Measurements from ENCODE around the gene PDE9A.
"Not testable (repeated sequence)": the region's sequence is repeated elsewhere in the genome, so short reads cannot be mapped to it uniquely, and the experiment has no call there.

The PDE9A gene

DNA sequence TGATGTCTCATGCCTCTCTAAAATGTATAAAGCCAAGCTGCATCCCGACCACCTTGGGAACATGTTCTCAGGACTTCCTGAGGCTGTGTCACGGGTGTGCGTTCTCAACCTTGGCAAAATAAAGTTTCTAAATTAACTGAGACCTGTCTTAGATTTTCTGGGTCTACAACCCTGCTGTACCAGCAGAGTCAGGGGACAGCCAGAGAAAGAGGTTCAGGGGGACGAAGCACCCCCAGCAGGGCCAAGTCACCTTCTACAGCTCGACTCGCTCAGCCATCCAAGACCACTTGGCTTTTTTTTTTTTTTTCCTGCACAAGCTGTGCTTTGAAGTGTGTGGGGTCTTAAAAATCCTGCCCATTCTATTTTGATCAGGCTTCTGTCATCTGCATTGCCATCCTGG, 28.5 kb upstream of the PDE9A start:
- DNase-seq, result no peak

DNA sequence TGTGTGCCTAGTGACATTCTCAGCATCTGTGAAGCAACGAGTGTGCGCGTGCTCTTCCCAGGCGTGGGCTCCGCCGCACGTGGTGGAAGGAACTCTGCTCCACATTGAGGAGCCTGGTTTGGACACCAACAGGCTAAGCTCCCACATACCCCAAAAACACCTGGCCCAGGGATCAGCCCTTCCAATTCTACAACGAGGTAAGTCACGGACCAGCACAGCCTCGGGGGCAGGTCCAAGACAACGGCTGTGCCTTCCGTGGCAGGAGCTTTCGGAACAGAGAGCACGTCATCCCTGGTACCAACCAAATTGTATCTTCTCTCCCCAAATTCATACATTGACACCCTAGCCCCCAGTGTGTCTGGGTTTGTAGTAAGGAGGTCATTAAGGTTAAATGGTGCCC, 27.2 kb upstream of the PDE9A start:
- DNase-seq, result no peak

DNA sequence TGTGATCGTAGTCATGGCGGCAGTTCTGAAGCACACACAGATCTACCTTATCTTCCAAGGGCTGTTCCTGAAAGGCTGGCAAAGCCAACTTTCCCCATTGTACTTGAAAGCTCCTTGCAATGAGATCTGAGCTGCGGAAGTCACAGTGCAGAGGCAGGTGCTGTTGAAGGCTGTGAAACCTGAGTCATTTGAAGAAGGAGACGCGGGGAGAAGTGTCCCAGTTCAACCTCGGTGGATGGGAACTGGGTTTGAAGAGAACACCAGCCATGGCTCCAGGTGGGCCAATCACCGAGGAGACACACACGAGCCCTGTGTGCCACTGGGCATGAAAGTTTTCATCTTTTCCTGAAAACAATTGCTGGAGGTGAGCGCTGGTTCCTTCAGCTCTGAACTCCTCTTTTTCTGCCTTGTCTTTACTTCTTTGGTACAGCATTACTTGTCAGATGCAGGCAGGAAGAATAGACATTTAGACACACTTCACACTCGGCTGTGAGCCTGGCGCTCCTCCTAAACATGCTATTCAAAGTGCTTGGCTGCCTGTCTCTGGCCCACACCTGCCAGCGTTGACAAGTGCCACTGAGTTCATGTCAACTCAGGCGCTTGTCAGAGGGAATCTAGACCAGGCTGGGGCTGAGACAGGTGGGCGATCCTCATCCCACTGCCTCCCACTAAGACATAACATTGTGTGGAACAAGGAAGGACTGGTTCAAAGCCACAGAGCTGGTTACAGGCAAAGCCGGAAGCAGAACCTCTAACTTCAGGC, 25.7 kb upstream of the PDE9A start:
- no peak for DNase-seq

DNA sequence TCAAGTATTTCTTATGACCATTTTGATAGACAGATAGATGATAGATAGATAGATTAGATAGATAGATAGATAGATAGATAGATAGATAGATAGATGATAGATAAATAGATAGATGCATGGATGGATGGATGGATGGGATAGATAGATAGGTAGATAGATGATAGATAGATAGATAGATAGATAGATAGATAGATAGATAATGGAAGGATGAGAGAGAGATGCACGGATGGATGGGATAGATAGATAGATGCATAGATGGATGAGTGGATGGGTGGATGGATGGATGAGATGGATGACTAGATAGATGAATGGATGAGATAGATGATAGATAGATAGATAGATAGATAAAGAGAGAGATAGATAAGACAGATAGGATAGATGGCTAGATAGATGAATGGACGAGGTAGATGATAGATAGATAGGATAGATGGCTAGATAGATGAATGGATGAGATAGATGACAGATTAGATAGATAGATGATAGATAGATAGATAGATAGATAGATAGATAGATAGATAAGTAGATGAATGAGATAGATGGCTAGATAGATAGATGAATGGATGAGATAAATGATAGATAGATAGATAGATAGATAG, 24.9 kb upstream of the PDE9A start:
- DNase-seq, result not testable (repeated sequence)

DNA sequence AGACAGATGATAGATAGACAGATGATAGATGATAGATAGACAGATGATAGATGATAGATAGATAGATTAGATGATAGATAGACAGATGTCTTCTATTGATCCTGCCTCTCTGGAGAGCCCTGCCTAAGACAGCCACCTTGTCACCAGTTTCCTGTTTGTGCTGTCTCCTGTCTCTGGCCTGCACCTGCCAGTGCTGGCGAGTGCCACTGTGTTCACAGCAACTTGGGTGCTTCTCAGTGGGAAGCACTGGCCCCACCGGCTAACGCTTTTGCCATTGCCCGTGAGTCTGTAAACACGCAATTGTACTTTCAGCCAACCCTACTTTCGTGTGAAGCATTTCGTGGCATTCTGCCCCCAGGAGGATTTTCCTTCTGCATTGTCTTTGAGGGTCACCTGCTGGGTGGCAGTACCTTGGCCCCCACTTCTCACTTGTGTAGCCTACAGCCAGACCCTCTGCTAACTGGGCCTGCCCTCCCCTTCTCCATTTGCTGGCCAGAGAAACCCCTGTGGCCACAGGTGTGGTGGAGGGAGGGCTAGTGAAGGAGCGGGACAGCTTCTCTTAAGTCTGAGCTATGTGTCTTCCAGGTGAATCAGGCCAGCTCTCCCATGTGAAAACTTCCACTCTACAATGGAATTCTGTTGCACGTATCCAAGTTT, 23.4 kb upstream of the PDE9A start:
- no peak for DNase-seq

DNA sequence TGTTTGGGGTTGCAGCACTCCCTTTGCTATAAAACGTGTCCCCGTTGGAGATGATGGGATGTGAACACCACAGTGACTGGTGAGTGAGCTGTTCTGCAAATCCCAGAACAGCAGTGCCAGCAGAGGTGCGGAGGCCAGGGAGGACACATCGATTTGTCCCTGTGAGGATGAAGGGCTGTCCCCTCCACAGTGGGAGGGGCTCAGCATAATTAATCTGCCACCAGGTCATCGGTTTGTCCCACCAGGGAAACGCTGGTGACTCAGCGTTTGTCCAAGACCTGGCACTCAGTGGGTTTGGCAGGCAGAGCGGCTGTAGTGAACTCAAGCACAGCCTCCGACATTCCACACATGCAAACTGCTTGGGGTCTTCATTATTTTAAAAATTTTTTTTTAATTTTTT, 22.8 kb upstream of the PDE9A start:
- DNase-seq, result no peak

DNA sequence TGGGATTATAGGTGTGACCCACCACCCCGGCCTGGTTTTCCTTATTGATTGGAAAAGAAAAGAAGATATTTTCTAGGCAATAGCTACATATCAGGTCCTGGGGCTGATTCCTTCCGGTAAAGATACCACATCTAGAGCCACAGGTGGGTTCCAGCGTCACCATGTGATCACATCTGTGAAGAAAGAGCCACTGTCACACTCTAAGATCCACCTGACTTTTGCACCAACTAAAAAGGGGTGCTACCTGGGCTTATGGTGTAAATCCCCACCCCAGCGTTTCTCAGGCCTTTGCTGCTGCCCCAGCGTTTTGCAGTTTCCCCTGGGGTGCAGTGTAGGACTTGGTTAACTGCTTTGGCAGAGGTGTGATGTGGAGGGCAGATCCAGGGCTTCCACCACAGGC, 22.3 kb upstream of the PDE9A start:
- DNase-seq, result no peak

DNA sequence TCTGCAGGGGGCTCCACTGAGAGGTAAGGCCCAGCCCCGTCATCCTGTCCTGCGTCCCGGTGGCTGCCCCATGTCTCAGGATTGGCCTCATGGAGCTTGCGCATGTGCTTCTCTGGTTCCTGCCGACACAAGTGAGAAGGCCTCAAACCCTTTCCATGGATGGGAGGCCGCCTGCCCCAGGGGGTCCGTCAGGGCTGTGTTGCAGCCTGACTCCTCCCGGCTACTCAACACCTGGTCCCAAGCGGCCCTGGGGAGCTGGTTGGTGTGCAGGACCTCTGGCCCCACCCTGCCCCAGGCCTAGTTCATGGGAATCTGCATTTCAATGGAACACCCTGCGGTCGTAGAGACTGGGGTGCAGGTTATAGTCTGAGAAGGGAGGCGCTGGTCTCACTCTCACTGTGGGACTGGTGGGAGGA, 21.1 kb upstream of the PDE9A start:
- DNase-seq, result no peak

DNA sequence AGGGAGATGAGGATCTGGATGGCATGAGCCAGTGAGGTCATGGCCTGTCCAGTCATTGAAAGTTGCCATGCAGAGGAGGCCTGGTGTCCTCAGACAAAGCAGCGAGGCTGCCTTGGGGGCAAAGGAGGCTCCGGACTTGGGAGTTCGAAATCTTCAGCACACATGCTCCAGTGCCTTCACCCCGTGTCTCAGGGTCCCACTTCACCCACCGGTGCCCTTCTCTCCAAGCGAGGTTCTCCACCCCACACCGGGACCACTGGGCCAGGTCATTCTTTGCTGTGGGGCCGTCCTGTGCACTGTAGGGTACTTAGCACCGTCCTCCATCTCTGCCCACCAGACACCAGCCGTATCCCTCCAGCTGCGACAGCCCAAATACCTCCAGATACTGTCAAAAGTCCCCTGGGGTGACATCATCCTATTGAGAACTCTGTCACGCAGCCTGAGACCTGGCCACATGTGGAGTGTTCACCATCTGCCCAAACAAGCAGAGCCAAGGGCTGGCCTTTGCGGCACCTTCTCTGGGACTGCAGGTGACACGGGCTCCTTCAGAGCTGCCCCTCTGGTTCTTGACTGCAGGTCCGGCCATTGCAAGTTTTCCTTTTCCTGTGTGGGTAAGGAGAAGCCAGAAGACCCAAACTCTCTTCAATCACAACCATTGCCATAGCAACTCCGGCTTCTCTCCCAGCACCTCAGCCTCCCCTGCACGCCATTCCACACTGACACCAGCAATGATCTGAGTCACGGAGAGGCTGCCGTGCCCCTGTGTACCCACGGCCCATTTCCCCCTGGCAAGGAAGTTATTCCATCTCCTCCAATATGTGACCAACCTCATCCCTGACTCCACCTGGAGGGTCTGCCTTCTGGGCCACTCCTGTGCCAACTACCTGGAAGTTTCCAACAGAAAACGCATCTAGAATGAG, 20.4 kb upstream of the PDE9A start:
- DNase-seq, result no peak

DNA sequence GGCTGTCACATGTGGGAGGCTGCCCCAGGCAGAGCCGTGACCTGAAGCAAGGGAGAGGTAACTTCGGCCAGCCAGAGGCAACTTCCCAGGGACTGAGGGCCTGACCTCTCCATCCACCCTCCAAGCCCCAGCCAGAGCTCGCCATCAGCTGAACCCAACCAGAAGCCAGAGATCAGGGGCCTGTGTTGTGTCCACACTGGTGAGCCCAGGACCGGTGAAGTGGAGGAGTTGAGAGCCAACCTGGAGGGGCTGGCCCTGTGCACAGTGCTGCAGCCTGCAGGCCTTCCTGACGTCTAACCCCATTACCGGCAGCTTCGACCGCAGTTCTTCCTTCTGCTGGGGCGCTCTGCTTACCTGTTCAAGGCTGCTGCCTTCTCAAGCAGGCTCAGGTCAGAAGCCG, 19.6 kb upstream of the PDE9A start:
- no peak for DNase-seq

DNA sequence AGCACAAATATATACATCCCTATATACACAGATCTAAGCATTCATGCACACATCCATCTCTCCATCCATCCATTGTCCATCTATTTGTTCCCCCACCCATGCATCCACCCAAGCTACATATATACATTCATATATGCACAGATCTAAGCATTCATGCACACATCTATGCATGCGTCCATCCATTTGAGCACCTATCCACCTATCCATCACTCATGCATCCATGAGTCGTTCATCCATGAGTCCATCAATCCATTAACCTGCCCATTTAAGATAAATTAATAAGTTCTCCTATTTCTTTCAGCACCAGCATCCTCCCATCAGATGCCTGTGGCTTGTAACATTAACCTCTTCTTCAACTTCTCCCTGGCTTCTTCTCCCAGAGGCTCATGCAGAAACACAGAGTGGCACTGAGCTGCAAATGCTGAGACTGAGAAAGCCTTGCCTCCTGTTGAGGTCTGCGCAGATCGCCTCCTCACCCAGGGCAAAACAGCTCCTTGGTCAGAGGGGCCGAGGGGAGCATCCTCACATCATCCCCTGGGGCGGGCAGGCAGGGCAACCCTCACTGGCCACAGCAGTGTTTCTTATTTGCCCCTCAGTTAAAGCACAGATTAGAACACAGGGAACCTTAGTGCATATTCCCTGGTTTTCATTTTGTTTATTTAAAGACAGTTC, 17.4 kb upstream of the PDE9A start:
- DNase-seq, result no peak

DNA sequence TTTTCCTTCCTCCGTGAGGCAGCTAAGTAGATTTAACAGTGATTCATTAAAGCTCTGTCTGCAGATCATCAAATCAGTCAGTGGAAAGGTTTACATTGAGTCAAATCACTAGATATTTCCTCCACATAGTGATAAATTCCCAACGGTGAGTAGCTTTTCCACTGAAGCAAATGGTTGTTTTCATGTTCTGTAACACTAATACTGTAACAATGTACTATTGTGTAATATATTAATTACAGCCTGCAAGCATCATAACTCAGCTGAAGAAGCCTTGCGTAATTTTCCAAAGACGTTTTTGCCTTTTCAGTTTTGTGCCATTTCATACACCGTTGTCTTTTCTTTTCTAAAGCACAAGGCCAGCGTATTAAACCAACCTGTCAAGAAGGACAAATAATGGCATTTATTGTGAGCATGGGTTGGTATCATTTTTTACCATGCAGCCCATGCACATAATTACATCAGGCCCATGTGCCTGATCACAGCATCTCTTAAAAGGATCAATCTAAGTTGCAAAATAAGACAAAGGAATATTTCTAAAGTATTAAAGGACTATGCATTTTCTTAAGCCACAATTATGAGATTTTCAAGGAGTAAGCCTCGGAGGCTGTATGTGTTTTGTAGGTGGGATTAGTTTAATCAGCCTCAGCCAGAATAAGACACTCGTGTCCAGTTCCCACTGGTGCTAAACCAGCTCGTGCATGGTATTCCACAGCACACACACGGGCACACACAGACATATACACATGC, 16.7 kb upstream of the PDE9A start:
- no peak for DNase-seq

DNA sequence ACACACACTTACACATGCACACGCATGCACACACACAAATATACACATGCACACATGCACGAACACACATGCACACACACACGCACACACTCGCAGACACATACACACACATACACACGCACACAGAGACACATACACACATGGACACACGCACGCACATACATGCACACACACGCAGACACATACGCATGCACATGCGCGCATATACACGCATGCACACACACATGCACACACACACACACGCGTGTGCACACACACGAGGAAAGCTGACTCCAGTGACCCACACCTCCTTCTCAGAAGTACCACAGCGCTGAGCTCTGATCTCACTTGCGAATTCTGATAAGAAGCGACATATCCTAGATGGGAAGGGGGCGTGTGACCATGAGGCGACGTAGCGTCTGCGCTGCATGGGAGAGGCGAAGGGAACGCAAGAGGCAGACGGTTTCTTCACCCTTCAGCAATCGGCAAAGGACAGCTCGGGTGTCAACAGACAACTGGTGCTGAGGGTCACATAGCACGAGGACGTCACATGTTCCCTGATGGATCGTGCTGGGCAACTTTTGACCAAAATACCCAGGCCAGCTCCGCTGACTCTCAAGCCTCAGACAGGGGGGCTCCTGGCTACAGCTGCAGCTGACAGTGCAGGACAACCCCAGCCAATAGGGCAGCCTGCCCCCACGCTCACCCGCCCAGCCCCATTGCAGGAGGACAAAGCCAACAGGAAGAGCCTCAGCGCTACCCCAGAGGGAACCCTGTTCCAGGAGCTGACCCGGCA, 16.0 kb upstream of the PDE9A start:
- no peak for DNase-seq

DNA sequence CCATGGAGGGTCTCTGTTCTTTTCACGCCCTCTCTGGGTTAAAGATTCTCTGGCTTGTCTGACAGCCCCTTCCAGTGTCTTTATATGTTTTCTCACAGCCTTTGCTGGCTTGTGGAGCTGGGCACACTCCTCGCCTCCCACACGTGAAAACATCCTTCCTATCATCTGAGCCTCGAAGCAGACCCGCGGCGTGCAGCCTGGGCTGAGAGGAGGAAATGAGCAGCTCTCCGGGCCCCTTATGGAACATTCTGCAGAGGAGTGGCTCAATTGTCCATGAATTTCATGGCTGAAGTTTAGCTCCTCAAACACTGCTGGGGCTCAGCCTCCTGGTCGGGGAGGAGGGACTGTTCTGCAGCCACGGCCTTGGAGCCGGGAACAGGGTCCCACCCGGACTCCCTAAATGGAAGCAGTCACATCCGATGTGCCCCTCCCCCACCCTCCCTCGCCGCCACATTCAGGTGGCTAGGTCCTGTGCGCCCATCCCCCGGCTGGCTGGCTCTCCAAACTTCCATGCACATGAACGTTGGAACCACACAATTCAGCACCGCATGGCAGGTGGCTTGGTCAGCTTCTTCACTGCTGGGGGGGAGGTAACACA, 15.1 kb upstream of the PDE9A start:
- no peak for DNase-seq

DNA sequence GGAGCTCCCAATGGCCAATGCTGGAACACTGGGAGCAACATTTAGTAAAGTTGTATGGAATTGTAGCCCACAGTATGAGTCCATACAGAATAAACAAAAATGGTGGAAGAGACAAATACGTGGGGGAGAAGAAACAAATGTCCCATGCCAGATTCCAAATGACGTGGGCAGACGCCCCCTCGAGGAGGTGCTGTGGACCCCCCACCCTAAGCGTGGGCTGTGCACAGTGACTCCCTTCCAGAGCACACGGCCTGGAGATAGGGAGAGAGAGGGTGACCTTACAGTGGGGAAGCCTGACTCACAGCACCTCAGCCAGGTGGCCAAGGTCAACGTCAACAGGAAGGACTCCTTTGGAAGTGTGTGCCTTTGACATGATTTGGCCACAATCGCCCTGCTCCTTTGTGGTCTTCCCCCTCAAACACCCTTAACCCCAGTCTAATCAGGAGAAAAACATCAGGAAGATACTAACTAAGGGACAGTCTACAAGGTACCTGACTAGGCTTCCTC, 13.7 kb upstream of the PDE9A start:
- DNase-seq, result no peak

DNA sequence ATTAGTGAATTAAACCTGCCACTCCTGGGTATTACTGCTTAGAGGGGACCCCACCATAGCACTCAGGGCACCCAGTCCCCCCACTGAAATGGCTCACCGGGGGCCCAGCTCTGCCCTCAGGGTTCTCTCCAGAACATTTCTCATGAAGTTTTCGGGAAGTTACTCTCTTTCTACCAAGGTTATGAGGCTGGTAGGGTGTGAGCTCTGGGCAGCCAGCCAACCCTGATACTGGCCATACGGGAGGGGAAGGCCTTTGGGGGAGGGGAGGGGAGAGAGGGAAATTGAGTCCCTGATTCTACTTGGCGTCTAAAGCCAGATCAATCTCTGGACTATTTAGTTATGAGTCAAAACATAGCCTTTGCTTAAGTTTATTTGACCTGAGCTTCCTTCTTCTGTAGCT, 12.9 kb upstream of the PDE9A start:
- DNase-seq, result no peak

DNA sequence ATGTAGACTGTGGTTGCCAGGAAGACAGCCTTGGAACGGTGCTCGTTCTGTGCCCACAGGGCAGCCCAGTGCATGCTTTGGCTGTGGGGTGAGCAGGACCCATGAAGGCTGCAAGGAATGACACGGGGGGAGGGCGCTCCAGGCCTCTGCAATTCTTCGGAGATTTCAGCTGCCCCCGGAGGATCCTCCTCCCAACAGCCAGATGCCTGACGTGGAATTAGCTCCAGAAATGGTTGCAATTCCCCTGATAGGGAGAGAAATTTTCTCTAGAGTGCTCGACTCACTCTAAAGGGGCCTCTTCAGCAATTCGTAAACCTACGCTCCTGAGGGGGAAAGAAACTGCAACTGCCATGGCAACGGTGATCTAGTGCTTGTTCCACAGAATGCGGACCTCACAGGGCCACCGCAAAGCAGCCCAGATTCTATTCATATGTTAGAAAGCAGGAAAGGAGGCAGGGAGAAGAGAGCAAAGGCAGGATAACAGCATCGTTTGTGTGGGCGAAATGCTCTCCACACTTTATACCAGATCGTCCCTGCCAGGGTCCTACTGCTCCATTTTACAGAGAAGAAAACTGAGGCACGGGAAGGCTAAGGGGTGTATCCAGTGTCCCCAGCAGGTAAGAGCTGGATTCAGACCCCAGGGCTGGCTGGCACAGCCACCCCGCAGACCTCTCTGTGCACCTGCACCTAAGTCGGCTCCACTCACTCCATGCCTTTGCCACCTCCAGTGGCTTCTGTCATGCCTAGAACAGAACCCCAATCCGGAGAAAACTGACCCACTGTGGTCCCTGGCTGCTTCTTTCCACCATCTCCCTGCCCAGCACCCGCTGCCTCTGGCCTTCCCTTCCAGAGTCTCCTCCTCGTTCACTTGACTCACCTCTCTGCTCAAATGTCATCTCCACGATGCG, 11.9 kb upstream of the PDE9A start:
- DNase-seq, result no peak

DNA sequence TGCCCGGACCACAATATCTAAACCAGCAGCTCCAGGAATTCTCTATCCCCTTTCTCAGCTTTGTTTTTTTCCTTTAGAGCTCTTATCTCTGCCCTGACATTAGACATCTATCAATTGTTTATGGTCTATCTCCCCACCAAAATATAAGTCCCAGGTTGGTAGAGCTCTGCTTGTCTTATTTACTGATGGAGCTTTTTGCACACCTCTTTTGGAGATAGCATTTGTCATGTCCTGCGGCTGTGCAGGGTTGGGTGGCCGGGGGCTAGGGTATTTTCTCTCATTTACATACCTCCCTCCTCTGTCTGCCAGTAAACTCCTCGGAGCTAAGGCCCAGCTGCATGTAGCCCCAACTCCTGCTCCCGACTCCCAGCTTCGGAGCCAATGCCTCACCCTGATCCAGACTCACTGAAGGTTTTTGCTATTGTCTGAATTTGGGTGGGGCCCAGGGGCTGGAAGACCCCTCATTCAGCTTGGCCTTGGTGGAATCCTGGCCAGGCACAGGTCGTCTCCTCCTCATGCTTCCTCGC, 11.1 kb upstream of the PDE9A start:
- no peak for DNase-seq
